ENCODE data around the gene FAM25G. TPM values are rescaled to one million over a fixed set of nuclear protein-coding genes. Genes with fewer than 3 reads are reported as not detected.

The FAM25G gene
- total RNA-seq, 2 experiments from 2014 or later = not detected

- ChIA-PET POLR2A (no interaction called here), CTCF (ENCODE audit: unreplicated experiment) (no interaction called here)
- Histone ChIP-seq H3K4me3 (ENCODE audit: low read depth, low read length, poor library complexity, severe bottlenecking) (no peak overlapping the region), H4K20me1 (ENCODE audit: insufficient read depth, low read length) (no peaks in the 10 kb centered on the region), H3K79me2 (ENCODE audit: insufficient read depth, low read depth, low read length) (no peaks in the 10 kb centered on the region), H2AFZ (ENCODE audit: low read length) (no peak overlapping the region), H3K36me3 (ENCODE audit: insufficient read depth, low read length) (no peaks in the 10 kb centered on the region), H3K27ac (ENCODE audit: low read depth, low read length, poor library complexity, severe bottlenecking) (no peak overlapping the region), H3K4me2 (ENCODE audit: low read length) (no peak overlapping the region), H3K9me2 (ENCODE audit: insufficient read depth, low read length) (no peaks in the 10 kb centered on the region), H3K9me3 (ENCODE audit: low read length) (no peaks in the 10 kb centered on the region), H3K4me1 (ENCODE audit: insufficient read depth, low read length, poor library complexity, severe bottlenecking) (peaks cover 5% of the 10 kb centered on the region)
- TF ChIP-seq, protein P1, sequence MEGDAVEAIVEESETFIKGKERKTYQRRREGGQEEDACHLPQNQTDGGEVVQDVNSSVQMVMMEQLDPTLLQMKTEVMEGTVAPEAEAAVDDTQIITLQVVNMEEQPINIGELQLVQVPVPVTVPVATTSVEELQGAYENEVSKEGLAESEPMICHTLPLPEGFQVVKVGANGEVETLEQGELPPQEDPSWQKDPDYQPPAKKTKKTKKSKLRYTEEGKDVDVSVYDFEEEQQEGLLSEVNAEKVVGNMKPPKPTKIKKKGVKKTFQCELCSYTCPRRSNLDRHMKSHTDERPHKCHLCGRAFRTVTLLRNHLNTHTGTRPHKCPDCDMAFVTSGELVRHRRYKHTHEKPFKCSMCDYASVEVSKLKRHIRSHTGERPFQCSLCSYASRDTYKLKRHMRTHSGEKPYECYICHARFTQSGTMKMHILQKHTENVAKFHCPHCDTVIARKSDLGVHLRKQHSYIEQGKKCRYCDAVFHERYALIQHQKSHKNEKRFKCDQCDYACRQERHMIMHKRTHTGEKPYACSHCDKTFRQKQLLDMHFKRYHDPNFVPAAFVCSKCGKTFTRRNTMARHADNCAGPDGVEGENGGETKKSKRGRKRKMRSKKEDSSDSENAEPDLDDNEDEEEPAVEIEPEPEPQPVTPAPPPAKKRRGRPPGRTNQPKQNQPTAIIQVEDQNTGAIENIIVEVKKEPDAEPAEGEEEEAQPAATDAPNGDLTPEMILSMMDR (conservative IDR thresholded peaks at IDR 0.05; ENCODE audit: low read length) = no peak
- no peak for TF ChIP-seq EZH2phosphoT487 (IDR thresholded peaks at IDR 0.05; ENCODE audit: borderline replicate concordance, low read depth, low read length)
- DNase-seq (ENCODE audit: low spot score) = no peak
- intact Hi-C loops (cut with micrococcal nuclease; ENCODE audit: unreplicated experiment) = no loop called here
- no TSS peak for BruUV-seq (replicated peaks)
Measured at GRCh38 chr10:47453141-47454007, 38.1 kb downstream of the FAM25G start.

DNA sequence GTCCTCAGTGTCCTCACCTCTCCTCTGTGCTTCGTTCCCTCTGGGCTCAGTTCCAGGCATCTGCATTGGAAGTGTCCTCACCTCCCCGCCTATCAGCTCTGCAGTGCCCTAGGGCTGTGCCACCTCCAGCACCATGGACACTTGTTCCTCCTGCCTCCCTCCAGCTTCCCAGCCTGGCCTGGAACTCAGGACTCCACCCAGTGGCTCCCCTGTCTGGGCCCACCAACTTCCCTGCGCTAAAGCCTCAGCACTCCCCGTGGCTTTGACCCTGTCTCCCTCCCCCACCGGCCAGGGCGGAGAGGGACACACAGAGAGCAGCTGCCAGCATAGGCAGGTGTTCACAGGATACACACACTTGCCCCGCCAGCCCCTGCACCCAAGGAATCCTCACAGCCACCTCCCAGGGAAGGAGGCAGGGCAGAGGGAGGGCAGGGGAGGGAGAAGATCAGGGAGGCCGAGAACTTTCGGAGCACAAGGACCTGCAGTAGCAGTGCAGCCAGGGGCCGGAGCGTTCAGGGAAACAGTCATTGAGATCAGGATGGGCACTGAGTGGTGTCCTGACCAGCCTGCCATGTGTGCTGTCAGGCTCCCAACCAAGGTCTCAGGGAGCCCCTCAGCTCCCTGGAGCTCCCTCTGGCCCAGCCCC lies 38.9 kb downstream of the FAM25G start:
- Histone ChIP-seq H3K4me1 (ENCODE audit: insufficient read depth, low read length, poor library complexity, severe bottlenecking) (peaks cover 5% of the 10 kb centered on the region), H3K36me3 (ENCODE audit: insufficient read depth, low read length) (no peaks in the 10 kb centered on the region), H4K20me1 (ENCODE audit: insufficient read depth, low read length) (no peaks in the 10 kb centered on the region), H2AFZ (ENCODE audit: low read length) (no peak overlapping the region), H3K79me2 (ENCODE audit: insufficient read depth, low read depth, low read length) (no peaks in the 10 kb centered on the region), H3K9me3 (ENCODE audit: low read length) (no peaks in the 10 kb centered on the region), H3K4me3 (ENCODE audit: low read depth, low read length, poor library complexity, severe bottlenecking) (no peak overlapping the region), H3K9me2 (ENCODE audit: insufficient read depth, low read length) (no peaks in the 10 kb centered on the region), H3K4me2 (ENCODE audit: low read length) (no peak overlapping the region), H3K27ac (ENCODE audit: low read depth, low read length, poor library complexity, severe bottlenecking) (no peak overlapping the region)
- BruUV-seq (replicated peaks) = no TSS peak
- TF ChIP-seq EZH2phosphoT487 (IDR thresholded peaks at IDR 0.05; ENCODE audit: borderline replicate concordance, low read depth, low read length) = no peak
- TF ChIP-seq, protein P1 (conservative IDR thresholded peaks at IDR 0.05; ENCODE audit: low read length) = no peak
- ChIA-PET POLR2A (no interaction called here), CTCF (ENCODE audit: unreplicated experiment) (no interaction called here)
- no peak for DNase-seq (ENCODE audit: low spot score)
- intact Hi-C loops (cut with micrococcal nuclease; ENCODE audit: unreplicated experiment) = no loop called here

DNA sequence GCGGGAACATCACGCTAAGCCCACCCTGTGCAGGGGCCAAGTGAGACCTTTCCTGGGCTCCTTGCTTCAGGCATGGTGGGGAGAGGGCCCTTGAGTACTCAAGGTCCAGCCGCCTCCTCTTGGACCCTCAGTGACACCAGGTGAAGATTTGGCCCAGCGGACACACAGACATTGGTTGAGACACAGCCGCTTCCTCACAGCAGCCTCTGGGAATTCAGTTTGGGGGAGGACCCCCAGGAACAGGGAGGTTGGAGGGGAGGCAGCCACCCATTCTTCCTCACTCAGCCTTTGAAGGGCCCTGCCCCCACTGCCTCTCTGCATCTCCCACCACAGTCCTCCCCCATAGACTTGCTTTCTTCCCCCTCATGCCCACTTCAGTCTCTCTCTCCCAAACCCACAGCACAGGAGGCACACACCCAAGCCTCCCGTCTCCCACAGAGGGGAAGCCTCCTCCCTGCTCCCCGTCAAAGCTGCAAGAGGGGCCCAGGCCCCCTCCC lies 39.5 kb downstream of the FAM25G start:
- H3K79me2 ChIP-seq (ENCODE audit: insufficient read depth, low read depth, low read length) = no peaks in the 10 kb centered on the region
- peaks cover 5% of the 10 kb centered on the region for H3K4me1 ChIP-seq (ENCODE audit: insufficient read depth, low read length, poor library complexity, severe bottlenecking)
- H3K9me2 ChIP-seq (ENCODE audit: insufficient read depth, low read length) = no peaks in the 10 kb centered on the region
- POLR2A ChIA-PET = no interaction called here
- H2AFZ ChIP-seq (ENCODE audit: low read length) = no peak overlapping the region
- intact Hi-C loops (cut with micrococcal nuclease; ENCODE audit: unreplicated experiment) = no loop called here
- H3K4me2 ChIP-seq (ENCODE audit: low read length) = no peak overlapping the region
- H4K20me1 ChIP-seq (ENCODE audit: insufficient read depth, low read length) = no peaks in the 10 kb centered on the region
- no peak for DNase-seq (ENCODE audit: low spot score)
- no TSS peak for BruUV-seq (replicated peaks)
- H3K36me3 ChIP-seq (ENCODE audit: insufficient read depth, low read length) = no peaks in the 10 kb centered on the region
- TF ChIP-seq EZH2phosphoT487 (IDR thresholded peaks at IDR 0.05; ENCODE audit: borderline replicate concordance, low read depth, low read length) = no peak
- TF ChIP-seq, protein P1 (conservative IDR thresholded peaks at IDR 0.05; ENCODE audit: low read length) = no peak
- H3K9me3 ChIP-seq (ENCODE audit: low read length) = no peaks in the 10 kb centered on the region
- CTCF ChIA-PET (ENCODE audit: unreplicated experiment) = no interaction called here
- H3K27ac ChIP-seq (ENCODE audit: low read depth, low read length, poor library complexity, severe bottlenecking) = no peak overlapping the region
- H3K4me3 ChIP-seq (ENCODE audit: low read depth, low read length, poor library complexity, severe bottlenecking) = no peak overlapping the region
